ENCODE results near the gene ZNF660.
A peak's percentile ranks its signal among the peaks of the same experiment; 100 is the strongest.

Gene ZNF660

GRCh38 chr3:44642337-44642736 lies 57.6 kb downstream of the ZNF660 start:
- H3K4me3 ChIP-seq (replicated peaks; ENCODE audit: low read depth, low read length) = no peak overlapping the region
- no peak for DNase-seq (ENCODE audit: extremely low read depth, low read depth)
- TF ChIP-seq, protein P1, sequence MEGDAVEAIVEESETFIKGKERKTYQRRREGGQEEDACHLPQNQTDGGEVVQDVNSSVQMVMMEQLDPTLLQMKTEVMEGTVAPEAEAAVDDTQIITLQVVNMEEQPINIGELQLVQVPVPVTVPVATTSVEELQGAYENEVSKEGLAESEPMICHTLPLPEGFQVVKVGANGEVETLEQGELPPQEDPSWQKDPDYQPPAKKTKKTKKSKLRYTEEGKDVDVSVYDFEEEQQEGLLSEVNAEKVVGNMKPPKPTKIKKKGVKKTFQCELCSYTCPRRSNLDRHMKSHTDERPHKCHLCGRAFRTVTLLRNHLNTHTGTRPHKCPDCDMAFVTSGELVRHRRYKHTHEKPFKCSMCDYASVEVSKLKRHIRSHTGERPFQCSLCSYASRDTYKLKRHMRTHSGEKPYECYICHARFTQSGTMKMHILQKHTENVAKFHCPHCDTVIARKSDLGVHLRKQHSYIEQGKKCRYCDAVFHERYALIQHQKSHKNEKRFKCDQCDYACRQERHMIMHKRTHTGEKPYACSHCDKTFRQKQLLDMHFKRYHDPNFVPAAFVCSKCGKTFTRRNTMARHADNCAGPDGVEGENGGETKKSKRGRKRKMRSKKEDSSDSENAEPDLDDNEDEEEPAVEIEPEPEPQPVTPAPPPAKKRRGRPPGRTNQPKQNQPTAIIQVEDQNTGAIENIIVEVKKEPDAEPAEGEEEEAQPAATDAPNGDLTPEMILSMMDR (IDR thresholded peaks at IDR 0.05; ENCODE audit: low read depth, low read length, missing control alignments) = no peak

- TF ChIP-seq, protein P1 (IDR thresholded peaks at IDR 0.05; ENCODE audit: low read depth, low read length, missing control alignments) = no peak
- no peak overlapping the region for H3K4me3 ChIP-seq (replicated peaks; ENCODE audit: low read depth, low read length)
Observed at GRCh38 chr3:44643024-44643423, 58.3 kb downstream of the ZNF660 start.

GRCh38 chr3:44647771-44648170 lies 63.0 kb downstream of the ZNF660 start:
- H3K4me3 ChIP-seq (replicated peaks; ENCODE audit: low read depth, low read length) = no peak overlapping the region
- DNase-seq (ENCODE audit: extremely low read depth, low read depth) = no peak
- TF ChIP-seq, protein P1 (IDR thresholded peaks at IDR 0.05; ENCODE audit: low read depth, low read length, missing control alignments) = no peak

More at GRCh38 chr3:44643024-44643423, 58.3 kb downstream of the ZNF660 start:
- DNase-seq (ENCODE audit: extremely low read depth, low read depth) = no peak

DNA sequence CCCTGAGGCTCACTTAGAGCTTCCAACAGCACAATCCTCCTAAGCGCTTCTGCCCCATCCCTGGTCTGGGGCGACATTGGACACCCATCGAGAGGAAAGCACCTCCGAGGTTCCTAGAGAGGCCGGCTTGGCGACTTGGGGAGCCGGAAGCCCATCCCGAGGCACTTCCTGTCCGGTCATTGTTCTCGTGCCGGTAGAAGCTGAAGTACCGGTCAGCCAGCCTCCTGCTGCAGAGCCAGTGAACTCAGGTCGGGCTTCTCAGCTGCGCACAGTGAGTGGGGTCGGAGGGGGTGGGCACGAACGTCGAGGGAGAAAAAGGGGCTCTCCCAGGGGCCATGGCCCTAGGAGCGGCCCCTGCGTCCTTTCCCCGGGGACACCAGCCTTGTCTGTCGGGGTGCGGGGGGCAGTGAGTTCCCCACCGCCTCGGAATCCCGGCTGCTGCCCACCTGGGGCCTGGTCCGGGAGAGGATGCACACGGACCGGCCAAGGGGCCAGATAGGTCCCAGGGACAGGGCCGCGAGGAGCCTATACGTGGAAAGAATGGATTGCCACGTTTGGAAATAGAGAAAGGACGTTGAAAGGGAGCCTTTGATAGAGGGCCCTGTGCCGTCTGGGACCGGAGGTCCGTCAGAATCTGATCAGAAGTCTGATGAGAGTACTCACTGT lies 63.9 kb downstream of the ZNF660 start, which contains the start of gene ZNF35:
Gene ZNF35 (plus strand): TSS at position 169 of the 666 bp plus-strand sequence. CDS start 2,336 bp downstream, outside the sequence.
- H3K4me3 ChIP-seq (replicated peaks; ENCODE audit: low read depth, low read length) = peak within 1 kb of the TSS; percentile 81
- DNase-seq (ENCODE audit: extremely low read depth, low read depth) = peak; percentile 72
- TF ChIP-seq, protein P1 (IDR thresholded peaks at IDR 0.05; ENCODE audit: low read depth, low read length, missing control alignments) = no peak

All from HFF-Myc (cell line).